Activated CD4-positive, alpha-beta memory T cell treated with anti-CD3 and anti-CD28 coated beads, Interleukin-2, amount 10 ng/mL, durations not matched to agents 7 days and 5 days (primary cell): Measurements from ENCODE around the gene MORC2. TPM values are rescaled to one million over a fixed set of nuclear protein-coding genes. Genes with fewer than 3 reads are reported as not detected.
A peak's percentile ranks its signal among the peaks of the same experiment; 100 is the strongest.

ENCODE experiments used
- CTCF ChIA-PET: fragments of 350-600 bp; sonication (Branson Sonifier 250); formaldehyde crosslinking; loops from one replicate; lab custom pipeline; 2021; ENCODE audit warnings: antibody characterized with exemption, inconsistent platforms; lab: Charles Lee
- POLR2A ChIA-PET: fragments of 350-600 bp; sonication (Branson Sonifier 250); formaldehyde crosslinking; loops from one replicate; lab custom pipeline; 2021; ENCODE audit warnings: antibody characterized with exemption; lab: Charles Lee
- DNase-seq: peaks from one replicate; pipeline ENCODE4 v3.0.0-alpha.2; 2020
- H3K27ac Mint-ChIP-seq: one replicate; pipeline ENCODE4 v1.8.0; 2021; ENCODE audit warnings: mild to moderate bottlenecking, mixed read lengths
- H3K27me3 Mint-ChIP-seq: one replicate; pipeline ENCODE4 v1.8.0; 2021; ENCODE audit warnings: mixed read lengths
- H3K36me3 Mint-ChIP-seq: one replicate; pipeline ENCODE4 v1.8.0; 2021; ENCODE audit warnings: low read depth, mixed read lengths
- H3K4me1 Mint-ChIP-seq: one replicate; pipeline ENCODE4 v1.8.0; 2021; ENCODE audit warnings: mixed read lengths
- H3K4me3 Mint-ChIP-seq: one replicate; pipeline ENCODE4 v1.8.0; 2021; ENCODE audit warnings: mild to moderate bottlenecking, mixed read lengths
- H3K9me3 Mint-ChIP-seq: one replicate; pipeline ENCODE4 v1.8.0; 2021; ENCODE audit warnings: mixed read lengths
- total RNA-seq, 2 experiments: library from RNA; stranded (reverse); gene quantifications; one replicate each; pipeline ENCODE4 v1.2.3, GENCODE V29; 2021

MORC2 gene
- total RNA-seq, 2 experiments from 2014 or later: 39.7 to 40.2 TPM

DNA sequence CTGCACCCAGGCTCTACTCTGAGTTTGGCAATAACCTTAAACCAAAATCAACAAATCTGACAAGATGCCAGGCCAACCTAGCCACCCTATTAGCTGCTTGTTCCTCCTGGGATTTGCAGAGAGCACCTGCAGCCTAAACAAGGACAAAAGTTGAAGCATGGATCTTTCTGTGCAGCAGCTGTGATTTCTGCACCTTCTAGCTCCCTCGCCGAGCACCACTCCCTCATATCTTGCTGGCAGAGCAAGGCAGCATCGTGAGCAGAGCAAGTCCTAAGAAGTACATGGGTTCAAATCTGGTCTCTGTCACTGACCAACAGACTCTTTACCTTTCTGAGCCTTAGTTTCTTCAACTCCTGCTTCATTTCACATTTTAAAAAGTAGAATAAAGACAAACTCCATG is 38.3 kb downstream of the MORC2 start:
- ChIA-PET CTCF (interaction anchor here (1.1 kb wide), 1 partner anchor 10 kb away, joined by 3 read pairs; no protein-coding TSS in a partner anchor), POLR2A (interaction anchor here (0.8 to 1.5 kb wide), 3 partner anchors 8 to 169 kb away, joined by 3 to 6 read pairs (median 3); no protein-coding TSS in a partner anchor)
- no peak for DNase-seq
- Mint-ChIP-seq H3K36me3 (peaks cover 68% of the 10 kb centered on the region), H3K4me3 (no peak overlapping the region), H3K27me3 (no peaks in the 10 kb centered on the region), H3K9me3 (no peaks in the 10 kb centered on the region), H3K4me1 (no peaks in the 10 kb centered on the region), H3K27ac (no peak overlapping the region)

DNA sequence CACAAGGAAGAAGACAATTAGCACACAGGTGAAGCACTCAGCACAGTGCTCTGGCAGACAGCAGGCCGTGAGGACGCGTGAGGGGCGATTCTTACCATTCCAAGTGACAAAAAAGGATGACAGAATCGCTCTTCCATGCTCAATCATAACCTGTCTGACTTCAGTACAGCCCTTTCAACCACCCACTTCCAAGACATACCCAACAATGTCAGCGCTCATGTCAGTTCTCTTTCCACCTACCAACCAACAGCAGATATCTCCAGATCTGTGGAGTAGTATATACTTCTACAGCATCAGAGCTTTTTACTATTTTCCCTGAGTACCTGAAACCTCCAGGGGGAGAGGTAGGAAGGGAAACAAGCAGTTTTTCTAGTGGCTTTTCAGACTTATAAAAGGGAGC is 40.2 kb downstream of the MORC2 start:
- POLR2A ChIA-PET: no interaction called here
- Mint-ChIP-seq H3K27ac (no peak overlapping the region), H3K4me3 (no peak overlapping the region), H3K9me3 (no peaks in the 10 kb centered on the region), H3K36me3 (peaks cover 60% of the 10 kb centered on the region), H3K4me1 (no peaks in the 10 kb centered on the region), H3K27me3 (no peaks in the 10 kb centered on the region)
- DNase-seq: no peak
- CTCF ChIA-PET: no interaction called here

DNA sequence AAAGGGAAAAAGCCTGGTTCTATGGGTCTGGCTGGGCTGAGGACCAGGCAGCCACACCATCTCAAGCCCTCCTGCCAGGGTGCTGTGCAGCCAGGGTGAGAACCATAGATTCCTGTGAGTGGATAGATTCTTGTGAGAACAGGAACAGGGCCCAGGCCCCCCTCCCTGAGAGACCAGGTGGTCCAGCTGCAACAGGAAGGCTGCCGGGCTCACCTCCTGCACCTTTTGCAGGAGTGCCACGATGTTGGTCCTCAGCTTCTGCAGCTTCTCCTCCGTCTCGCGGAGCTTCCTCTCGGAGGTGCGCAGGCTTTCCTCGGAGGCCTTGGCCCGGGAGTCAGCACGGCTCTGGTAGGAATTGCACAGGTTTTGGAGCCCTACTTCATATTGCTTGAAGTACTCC is 40.8 kb downstream of the MORC2 start:
- peaks cover 54% of the 10 kb centered on the region for H3K36me3 Mint-ChIP-seq
- DNase-seq: no peak
- H3K27ac Mint-ChIP-seq: no peak overlapping the region
- ChIA-PET CTCF (no interaction called here), POLR2A (no interaction called here)
- no peak overlapping the region for H3K4me3 Mint-ChIP-seq
- H3K27me3 Mint-ChIP-seq: no peaks in the 10 kb centered on the region
- H3K4me1 Mint-ChIP-seq: no peaks in the 10 kb centered on the region
- no peaks in the 10 kb centered on the region for H3K9me3 Mint-ChIP-seq

DNA sequence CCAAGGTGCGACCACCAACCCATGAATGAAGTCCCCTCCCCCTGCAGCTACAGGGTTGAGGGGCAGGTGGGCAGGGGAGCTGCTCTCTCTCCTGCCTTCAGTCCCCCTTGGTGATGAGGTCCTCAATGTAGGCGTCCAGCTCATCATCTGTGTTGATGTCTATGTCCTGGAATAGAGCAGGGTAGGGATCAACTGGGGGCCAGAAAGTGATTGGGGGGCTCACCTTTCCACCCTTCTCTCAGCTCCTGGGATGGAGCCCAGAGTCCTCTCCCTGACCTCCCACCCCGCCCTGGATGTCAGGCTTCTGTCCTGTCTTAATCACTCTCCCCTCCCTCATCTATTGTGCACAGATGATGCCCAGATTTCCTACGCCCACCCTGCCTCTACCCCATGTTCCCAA is 41.9 kb downstream of the MORC2 start:
- Mint-ChIP-seq H3K36me3 (peaks cover 51% of the 10 kb centered on the region), H3K27me3 (no peaks in the 10 kb centered on the region)
- POLR2A ChIA-PET: no interaction called here

DNA sequence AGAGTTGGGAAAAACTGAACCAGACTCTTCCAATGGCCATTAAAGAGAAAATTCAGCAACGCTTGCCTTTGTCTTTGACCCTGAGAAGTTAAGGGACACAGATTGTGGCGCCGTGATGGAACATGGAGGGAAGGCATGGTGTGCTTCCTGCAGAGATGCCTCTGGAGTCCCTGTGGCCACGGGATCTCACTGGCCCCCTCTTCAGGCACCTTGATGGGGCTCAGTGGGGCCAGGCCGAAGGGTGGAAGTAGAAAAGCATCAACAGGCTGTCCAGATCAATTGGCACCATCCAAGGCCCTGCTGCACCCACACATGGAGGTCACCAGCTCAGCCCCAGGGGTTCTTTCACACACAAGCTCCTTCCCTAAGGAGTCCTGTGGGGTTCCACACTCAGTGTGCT is 42.9 kb downstream of the MORC2 start:
- Mint-ChIP-seq H3K4me1 (peaks cover 12% of the 10 kb centered on the region), H3K27ac (no peak overlapping the region), H3K9me3 (no peaks in the 10 kb centered on the region), H3K4me3 (no peak overlapping the region), H3K36me3 (peaks cover 41% of the 10 kb centered on the region), H3K27me3 (no peaks in the 10 kb centered on the region)
- POLR2A ChIA-PET: interaction anchor here (0.5 to 5.4 kb wide), 2 partner anchors 15 to 765 kb away, joined by 3 to 26 read pairs; no protein-coding TSS in a partner anchor
- CTCF ChIA-PET: interaction anchor here (0.6 to 1.4 kb wide), 2 partner anchors 9 to 159 kb away, joined by 3 read pairs; no protein-coding TSS in a partner anchor
- DNase-seq: no peak

More for the DNA sequence above, 41.9 kb downstream of the MORC2 start:
- Mint-ChIP-seq H3K9me3 (no peaks in the 10 kb centered on the region), H3K4me3 (no peak overlapping the region), H3K4me1 (peaks cover 7% of the 10 kb centered on the region), H3K27ac (no peak overlapping the region)
- DNase-seq: no peak
- CTCF ChIA-PET: interaction anchor here (1.4 kb wide), 1 partner anchor 158 kb away, joined by 3 read pairs; no protein-coding TSS in a partner anchor

DNA sequence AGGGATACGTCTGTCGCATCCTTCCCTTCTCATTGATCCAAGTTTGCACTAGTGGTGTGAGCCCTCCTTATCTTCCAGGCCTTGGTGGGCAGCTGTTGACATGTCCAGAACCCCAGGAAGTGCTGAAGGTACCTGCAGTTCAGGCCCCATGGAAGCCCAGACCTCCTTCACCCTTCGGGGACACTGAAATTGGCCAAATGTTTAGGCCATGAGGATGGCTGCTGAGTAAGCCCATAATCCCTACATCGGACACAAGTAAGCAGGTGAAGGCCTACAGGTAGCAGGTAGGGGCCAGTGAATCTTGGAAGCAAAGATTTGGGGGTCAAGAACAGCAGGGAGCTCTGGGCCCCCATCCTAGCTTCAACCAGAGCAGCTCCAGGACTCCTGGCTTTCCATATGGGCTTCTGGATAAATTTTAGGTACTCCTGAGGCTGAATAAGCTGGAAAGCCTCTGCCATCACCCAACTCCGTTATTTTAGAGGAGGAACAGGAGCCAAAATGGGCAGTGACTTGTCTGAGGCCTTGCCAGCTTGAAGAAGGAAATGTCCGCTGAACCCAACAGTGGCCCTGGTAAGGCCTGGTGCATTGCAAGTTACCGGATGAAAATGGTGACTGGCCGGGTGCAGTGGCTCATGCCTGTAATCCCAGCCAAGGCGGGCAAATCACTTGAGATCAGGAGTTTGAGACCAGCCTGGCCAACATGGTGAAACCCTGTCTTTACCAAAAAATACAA is 45.2 kb downstream of the MORC2 start:
- ChIA-PET CTCF (interaction anchor here (0.6 to 4.3 kb wide), 3 partner anchors 18 to 528 kb away, joined by 3 to 42 read pairs (median 11); no protein-coding TSS in a partner anchor), POLR2A (interaction anchor here (0.6 to 5.4 kb wide), 6 partner anchors 17 to 732 kb away, joined by 3 to 41 read pairs (median 9); partner anchors contain the start of genes MORC2, SLC35E4 and TUG1)
- Mint-ChIP-seq H3K27ac (no peak overlapping the region), H3K9me3 (no peaks in the 10 kb centered on the region), H3K27me3 (no peaks in the 10 kb centered on the region), H3K36me3 (peaks cover 30% of the 10 kb centered on the region), H3K4me3 (no peak overlapping the region), H3K4me1 (peaks cover 15% of the 10 kb centered on the region)
- no peak for DNase-seq

DNA sequence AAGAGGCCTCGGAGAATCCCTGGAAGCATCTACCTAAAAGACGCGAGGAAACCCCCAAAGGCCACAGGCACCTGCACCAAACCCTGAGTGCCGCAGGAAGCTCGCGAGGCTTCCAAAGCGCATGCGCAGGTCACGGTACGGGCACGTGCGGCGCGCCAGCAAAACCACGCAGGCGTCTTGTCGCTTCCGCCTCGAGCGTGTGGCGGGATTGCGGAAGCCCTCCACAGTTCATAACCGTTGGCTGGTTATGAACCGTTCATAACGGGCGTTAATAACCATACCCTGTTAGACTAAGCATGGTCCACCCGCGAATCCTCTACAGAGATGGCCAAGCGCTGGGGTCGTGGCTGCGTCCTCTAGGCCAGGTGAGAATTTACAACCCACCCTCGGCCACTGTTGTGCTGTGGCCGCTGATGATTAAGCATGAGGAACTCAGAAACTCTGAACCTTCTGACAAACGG is 46.4 kb downstream of the MORC2 start:
- Mint-ChIP-seq H3K4me1 (peaks cover 15% of the 10 kb centered on the region), H3K36me3 (peaks cover 22% of the 10 kb centered on the region), H3K9me3 (no peaks in the 10 kb centered on the region), H3K27ac (peak overlapping the region; percentile 72), H3K4me3 (peak overlapping the region; percentile 73), H3K27me3 (no peaks in the 10 kb centered on the region)
- ChIA-PET CTCF (interaction anchor here (0.7 to 4.3 kb wide), 16 partner anchors 12 to 498 kb away, joined by 3 to 52 read pairs (median 4); partner anchors contain the start of genes MORC2, SMTN and TUG1), POLR2A (interaction anchor here (0.6 to 5.4 kb wide), 11 partner anchors 9 to 731 kb away, joined by 3 to 41 read pairs (median 3); partner anchors contain the start of genes LIMK2, MORC2, PIK3IP1 and SLC35E4)
- DNase-seq: peak; percentile 82

DNA sequence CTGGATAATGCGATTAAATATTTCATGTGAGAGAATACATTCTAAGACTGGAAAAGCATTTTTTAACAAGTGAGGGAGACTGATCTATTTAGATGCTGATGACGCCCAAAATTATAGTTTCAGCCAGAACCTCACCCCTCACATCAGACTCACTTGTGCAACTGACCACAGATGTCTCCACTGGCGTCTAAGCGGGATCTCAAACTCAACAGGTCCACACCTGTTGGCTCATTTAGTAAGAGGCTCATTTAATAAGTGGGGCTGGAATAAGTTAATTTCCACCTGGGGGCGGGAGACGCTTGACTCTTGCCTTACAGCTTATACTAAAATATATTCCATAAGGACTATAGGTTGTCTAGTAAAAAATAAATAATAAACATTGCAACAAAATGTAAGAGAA is 47.5 kb downstream of the MORC2 start:
- H3K36me3 Mint-ChIP-seq: peaks cover 15% of the 10 kb centered on the region
- H3K4me1 Mint-ChIP-seq: peaks cover 15% of the 10 kb centered on the region
- ChIA-PET POLR2A (interaction anchor here (0.9 to 5.4 kb wide), 7 partner anchors 19 to 291 kb away, joined by 3 to 41 read pairs (median 7); partner anchors contain the start of genes LIMK2, MORC2, SLC35E4 and TUG1), CTCF (interaction anchor here (0.7 to 4.3 kb wide), 18 partner anchors 10 to 310 kb away, joined by 3 to 52 read pairs (median 6); partner anchors contain the start of genes MORC2, SLC35E4, SMTN and TUG1)
- peak overlapping the region; percentile 72 for H3K27ac Mint-ChIP-seq
- DNase-seq: no peak
- H3K27me3 Mint-ChIP-seq: no peaks in the 10 kb centered on the region
- H3K9me3 Mint-ChIP-seq: no peaks in the 10 kb centered on the region
- H3K4me3 Mint-ChIP-seq: peak overlapping the region; percentile 73

DNA sequence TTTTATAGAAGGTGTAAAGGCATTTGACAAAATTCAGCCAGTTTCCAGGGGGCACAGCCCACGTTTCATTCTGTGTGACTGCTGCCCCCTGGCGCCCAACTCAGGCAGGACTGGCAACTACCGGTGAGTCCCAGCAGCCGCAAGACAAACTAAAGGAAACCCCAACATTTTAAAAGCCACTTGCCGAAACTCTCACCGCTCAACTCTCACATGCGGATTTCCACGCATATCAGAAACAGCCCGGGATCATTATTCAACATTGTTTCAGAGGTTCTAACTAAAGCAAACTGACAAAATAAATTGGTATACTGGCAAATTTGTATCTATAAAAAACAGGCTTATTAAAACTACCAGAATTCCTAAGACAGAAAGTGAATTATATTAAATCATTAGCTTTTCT is 48.2 kb downstream of the MORC2 start:
- ChIA-PET POLR2A (interaction anchor here (0.9 to 5.3 kb wide), 3 partner anchors 20 to 163 kb away, joined by 3 to 41 read pairs (median 7); partner anchors contain the start of genes MORC2 and TUG1), CTCF (interaction anchor here (0.7 to 4.3 kb wide), 22 partner anchors 10 to 466 kb away, joined by 3 to 52 read pairs (median 4); partner anchors contain the start of genes MORC2, SLC35E4 and TUG1)
- Mint-ChIP-seq H3K36me3 (peaks cover 15% of the 10 kb centered on the region), H3K27ac (no peak overlapping the region), H3K4me3 (peak overlapping the region; percentile 40), H3K9me3 (peaks cover under 1% of the 10 kb centered on the region), H3K27me3 (no peaks in the 10 kb centered on the region), H3K4me1 (peaks cover 15% of the 10 kb centered on the region)
- peak; percentile 82 for DNase-seq

DNA sequence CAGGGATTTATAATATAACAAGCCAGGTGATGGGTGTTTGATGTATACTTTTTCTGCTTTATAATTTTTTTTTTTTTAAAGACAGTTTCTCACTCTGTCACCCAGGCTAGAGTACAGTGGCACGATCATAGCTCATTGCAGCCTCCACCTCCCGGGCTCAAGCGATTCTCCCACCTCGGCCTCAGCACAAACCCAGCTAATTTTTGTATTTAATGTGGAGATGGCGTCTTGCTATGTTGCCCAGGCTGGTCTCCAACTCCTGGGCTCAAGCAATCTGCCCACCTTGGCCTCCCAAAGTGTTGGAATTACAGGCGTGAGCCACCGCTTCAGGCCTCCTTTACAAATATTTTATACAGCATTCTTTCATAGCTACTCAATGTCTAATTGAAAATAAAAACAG is 48.6 kb downstream of the MORC2 start:
- Mint-ChIP-seq H3K4me1 (peaks cover 15% of the 10 kb centered on the region), H3K9me3 (peaks cover 2% of the 10 kb centered on the region), H3K27ac (no peak overlapping the region), H3K36me3 (peaks cover 13% of the 10 kb centered on the region), H3K27me3 (no peaks in the 10 kb centered on the region), H3K4me3 (no peak overlapping the region)
- CTCF ChIA-PET: interaction anchor here (0.7 to 4.3 kb wide), 22 partner anchors 9 to 466 kb away, joined by 3 to 52 read pairs (median 4); partner anchors contain the start of genes MORC2, SLC35E4 and TUG1
- DNase-seq: no peak
- POLR2A ChIA-PET: interaction anchor here (0.9 to 5.3 kb wide), 2 partner anchors 21 to 49 kb away, joined by 3 to 41 read pairs; partner anchors contain the start of genes MORC2 and TUG1

DNA sequence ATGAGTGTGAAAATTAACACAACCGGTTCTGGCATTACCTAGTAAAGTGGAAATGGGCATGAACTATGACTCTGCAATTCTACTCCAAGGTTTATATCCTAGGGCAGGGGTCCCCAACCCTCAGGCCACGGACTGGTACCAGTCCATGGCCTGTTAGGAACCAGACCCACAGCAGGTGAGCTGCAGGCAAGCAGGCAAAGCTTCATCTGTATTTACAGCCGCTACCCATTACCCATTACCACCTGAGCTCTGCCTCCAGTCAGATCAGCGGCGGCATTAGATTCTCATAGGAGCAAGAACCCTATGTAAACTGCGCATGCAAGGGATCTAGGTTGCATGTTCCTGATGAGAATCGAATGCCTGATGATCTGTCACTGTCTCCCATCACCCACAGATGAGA is 49.8 kb downstream of the MORC2 start:
- DNase-seq: no peak
- POLR2A ChIA-PET: no interaction called here
- Mint-ChIP-seq H3K36me3 (peaks cover 4% of the 10 kb centered on the region), H3K9me3 (peaks cover 2% of the 10 kb centered on the region), H3K4me1 (peaks cover 15% of the 10 kb centered on the region), H3K27me3 (no peaks in the 10 kb centered on the region), H3K27ac (no peak overlapping the region), H3K4me3 (no peak overlapping the region)
- CTCF ChIA-PET: interaction anchor here (1.7 to 4.3 kb wide), 7 partner anchors 8 to 284 kb away, joined by 3 to 52 read pairs (median 22); partner anchors contain the start of genes MORC2, SLC35E4 and TUG1

DNA sequence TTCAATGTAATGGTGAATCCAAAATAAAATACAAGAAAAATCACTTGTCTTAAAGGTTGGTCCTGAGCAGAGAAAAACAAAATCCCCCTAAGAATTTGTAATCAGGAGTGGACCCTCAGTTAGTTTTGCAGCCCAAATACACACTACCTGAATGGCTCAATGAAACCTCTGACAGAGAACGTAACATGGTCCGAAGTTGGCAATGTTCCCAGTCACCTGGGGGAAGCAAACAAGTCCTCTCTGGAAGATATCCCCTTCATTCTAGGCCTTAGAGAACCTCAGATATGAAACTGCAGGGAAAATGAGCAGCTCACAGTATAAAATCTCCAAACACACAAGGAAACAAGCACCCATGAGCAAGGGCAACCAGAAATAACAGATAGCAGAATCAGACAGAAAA is 58.2 kb downstream of the MORC2 start:
- no peaks in the 10 kb centered on the region for H3K4me1 Mint-ChIP-seq
- peaks cover under 1% of the 10 kb centered on the region for H3K9me3 Mint-ChIP-seq
- H3K27me3 Mint-ChIP-seq: no peaks in the 10 kb centered on the region
- ChIA-PET CTCF (interaction anchor here (2.8 kb wide), 1 partner anchor 10 kb away, joined by 16 read pairs; no protein-coding TSS in a partner anchor), POLR2A (no interaction called here)
- H3K36me3 Mint-ChIP-seq: peaks cover 7% of the 10 kb centered on the region
- no peak overlapping the region for H3K27ac Mint-ChIP-seq
- H3K4me3 Mint-ChIP-seq: no peak overlapping the region
- DNase-seq: no peak
